Panc1 (cell line): ENCODE results near the gene PREB.

Experiments
- CTCF ChIP-seq: fragments of 450-650 bp; IDR thresholded peaks from 2 replicates; pipeline ENCODE4 v1.5.1; 2017; ENCODE audit warnings: mild to moderate bottlenecking
- POLR2AphosphoS5 ChIP-seq: IDR thresholded peaks from 2 replicates; pipeline ENCODE4 v1.6.1; 2012; ENCODE audit warnings: mild to moderate bottlenecking, low read depth, low read length, moderate library complexity

DNA sequence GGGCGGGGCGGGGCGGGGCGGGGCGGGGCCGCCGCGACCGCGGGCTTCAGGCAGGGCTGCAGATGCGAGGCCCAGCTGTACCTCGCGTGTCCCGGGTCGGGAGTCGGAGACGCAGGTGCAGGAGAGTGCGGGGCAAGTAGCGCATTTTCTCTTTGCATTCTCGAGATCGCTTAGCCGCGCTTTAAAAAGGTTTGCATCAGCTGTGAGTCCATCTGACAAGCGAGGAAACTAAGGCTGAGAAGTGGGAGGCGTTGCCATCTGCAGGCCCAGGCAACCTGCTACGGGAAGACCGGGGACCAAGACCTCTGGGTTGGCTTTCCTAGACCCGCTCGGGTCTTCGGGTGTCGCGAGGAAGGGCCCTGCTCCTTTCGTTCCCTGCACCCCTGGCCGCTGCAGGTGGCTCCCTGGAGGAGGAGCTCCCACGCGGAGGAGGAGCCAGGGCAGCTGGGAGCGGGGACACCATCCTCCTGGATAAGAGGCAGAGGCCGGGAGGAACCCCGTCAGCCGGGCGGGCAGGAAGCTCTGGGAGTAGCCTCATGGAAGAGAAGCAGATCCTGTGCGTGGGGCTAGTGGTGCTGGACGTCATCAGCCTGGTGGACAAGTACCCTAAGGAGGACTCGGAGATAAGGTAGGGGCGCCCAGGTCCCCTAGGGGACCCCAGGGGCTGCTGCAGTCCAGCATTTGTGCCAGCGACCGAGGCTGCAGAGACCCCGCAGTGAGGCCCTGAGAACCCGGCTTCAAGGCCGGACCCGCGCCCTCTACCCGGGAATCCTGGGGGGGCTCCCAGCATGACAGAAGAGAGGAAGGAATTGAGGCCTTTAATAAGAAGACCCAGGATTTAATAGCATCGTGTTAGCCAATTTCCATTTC lies 47.5 kb downstream of the PREB start, which contains the start of gene KHK:
- no peak for TF ChIP-seq CTCF
- TF ChIP-seq POLR2AphosphoS5: no peak
